ENCODE measurements around the gene GLB1L. TPM values are rescaled to one million over a fixed set of nuclear protein-coding genes. Genes with fewer than 3 reads are reported as not detected.

GLB1L gene
- total RNA-seq, 2 donors from 2014 or later = 3.1 to 11.2 TPM

DNA sequence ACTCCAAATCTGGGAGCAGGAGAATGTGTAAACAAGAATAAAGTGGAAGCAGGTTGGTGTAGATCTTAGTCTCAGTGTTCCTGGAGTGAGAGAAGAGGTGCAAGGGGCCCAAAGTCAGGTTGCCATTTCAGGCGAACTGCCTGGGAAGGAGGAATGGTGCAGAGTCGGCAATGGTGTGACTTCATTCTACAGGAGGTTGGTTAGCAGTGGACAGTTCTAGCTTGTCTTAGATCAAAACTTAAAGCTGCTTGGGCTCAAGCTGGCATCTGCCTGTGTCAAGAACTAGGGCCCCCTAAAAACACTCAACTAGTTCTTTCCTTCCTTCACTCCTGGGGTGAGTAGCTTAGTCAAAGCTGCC lies 3.6 kb upstream of the GLB1L start:
- intact Hi-C loops (cut with DNase I) = no loop called here
- peaks cover 87% of the 10 kb centered on the region for H3K4me1 ChIP-seq
- 65 to 83% methylated on average over 2 of the region's 2 CpGs for WGBS, 2 donors

DNA sequence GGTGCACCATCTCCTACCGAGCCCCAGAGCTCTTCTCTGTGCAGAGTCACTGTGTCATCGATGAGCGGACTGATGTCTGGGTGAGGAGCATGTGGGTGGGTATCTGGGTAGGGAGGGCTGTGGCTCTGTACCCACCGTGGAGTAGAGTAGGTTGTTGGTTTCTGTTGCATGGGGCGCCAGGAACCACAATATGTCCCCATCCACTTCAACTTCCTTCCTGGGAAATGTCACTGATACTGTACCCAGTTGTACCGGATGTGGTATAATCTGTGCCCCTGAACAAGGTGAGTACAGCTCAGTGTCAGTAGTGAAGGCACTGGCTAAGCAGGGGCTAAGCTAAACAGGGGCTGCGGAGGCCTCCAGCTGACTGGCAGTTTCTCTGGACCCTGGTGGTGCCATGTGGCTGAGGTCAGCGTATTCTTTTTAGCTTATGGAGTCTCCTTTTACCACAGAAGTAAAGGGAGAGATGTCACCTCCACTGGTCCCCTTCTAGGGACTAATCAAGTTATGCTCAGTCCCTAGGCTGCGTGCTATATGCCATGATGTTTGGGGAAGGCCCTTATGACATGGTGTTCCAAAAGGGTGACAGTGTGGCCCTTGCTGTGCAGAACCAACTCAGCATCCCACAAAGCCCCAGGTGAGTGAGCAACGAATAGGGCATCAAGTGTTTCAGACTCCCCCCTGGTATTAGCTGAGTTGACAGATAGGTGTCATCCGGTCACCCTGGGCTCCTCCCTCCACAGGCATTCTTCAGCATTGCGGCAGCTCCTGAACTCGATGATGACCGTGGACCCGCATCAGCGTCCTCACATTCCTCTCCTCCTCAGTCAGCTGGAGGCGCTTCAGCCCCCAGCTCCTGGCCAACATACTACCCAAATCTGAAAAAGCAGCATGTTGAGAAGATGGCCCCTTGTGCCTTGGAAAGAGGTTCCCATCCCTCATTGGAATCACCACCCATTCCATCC lies 2.7 kb upstream of the GLB1L start:
- Histone ChIP-seq H3K4me1 (peaks cover 80% of the 10 kb centered on the region), H3K9me3 (no peaks in the 10 kb centered on the region), H3K27me3 (no peaks in the 10 kb centered on the region), H3K27ac (peak overlapping the region; percentile 80 to 96 (median 94)), H3K4me3 (no peak overlapping the region), H3K36me3 (replicated peaks in 1 of 2; ENCODE audit: insufficient read depth in 1 of 2, low read depth in 2 of 2) (peaks cover 0 to 2% of the 10 kb centered on the region in 2 donors)
- DNase-seq (peak in 1 of 4 donors; percentile 32), ATAC-seq (no peak)
- TF ChIP-seq POLR2A (IDR thresholded peaks at IDR 0.05) = no peak
- TF ChIP-seq, protein P1, sequence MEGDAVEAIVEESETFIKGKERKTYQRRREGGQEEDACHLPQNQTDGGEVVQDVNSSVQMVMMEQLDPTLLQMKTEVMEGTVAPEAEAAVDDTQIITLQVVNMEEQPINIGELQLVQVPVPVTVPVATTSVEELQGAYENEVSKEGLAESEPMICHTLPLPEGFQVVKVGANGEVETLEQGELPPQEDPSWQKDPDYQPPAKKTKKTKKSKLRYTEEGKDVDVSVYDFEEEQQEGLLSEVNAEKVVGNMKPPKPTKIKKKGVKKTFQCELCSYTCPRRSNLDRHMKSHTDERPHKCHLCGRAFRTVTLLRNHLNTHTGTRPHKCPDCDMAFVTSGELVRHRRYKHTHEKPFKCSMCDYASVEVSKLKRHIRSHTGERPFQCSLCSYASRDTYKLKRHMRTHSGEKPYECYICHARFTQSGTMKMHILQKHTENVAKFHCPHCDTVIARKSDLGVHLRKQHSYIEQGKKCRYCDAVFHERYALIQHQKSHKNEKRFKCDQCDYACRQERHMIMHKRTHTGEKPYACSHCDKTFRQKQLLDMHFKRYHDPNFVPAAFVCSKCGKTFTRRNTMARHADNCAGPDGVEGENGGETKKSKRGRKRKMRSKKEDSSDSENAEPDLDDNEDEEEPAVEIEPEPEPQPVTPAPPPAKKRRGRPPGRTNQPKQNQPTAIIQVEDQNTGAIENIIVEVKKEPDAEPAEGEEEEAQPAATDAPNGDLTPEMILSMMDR (IDR thresholded peaks at IDR 0.05) = no peak
- 85 to 89% methylated on average over 12 to 17 of the region's 17 CpGs for WGBS, 2 donors
- intact Hi-C loops (cut with DNase I) = no loop called here

More for the DNA sequence above, 3.6 kb upstream of the GLB1L start:
- Histone ChIP-seq H3K27ac (peak overlapping the region; percentile 80 to 96 (median 94)), H3K9me3 (no peaks in the 10 kb centered on the region), H3K36me3 (replicated peaks in 1 of 2; ENCODE audit: insufficient read depth in 1 of 2, low read depth in 2 of 2) (peaks cover 0 to 2% of the 10 kb centered on the region in 2 donors), H3K4me3 (no peak overlapping the region), H3K27me3 (no peaks in the 10 kb centered on the region)
- no peak for DNase-seq
- ATAC-seq = no peak
- TF ChIP-seq, protein P1 (IDR thresholded peaks at IDR 0.05) = no peak
- TF ChIP-seq POLR2A (IDR thresholded peaks at IDR 0.05) = no peak

DNA sequence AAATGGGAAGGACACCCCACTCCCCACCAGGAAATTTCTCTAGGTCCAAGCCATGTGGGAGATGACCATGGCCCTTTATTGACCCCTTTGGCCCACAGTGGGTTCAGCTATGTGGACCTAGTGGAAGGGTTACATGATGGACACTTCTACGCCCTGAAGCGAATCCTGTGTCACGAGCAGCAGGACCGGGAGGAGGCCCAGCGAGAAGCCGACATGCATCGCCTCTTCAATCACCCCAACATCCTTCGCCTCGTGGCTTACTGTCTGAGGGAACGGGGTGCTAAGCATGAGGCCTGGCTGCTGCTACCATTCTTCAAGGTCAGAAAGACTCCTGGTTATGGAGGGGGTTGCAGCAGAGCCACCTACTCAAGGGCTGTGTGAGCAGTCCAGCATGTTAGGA lies 1.3 kb upstream of the GLB1L start:
- no peak for DNase-seq
- ATAC-seq = no peak
- WGBS, 2 donors = 65 to 85% methylated on average over 3 to 10 of the region's 10 CpGs
- H3K4me1 ChIP-seq = peaks cover 67% of the 10 kb centered on the region
- no peaks in the 10 kb centered on the region for H3K9me3 ChIP-seq
- H3K4me3 ChIP-seq = no peak overlapping the region
- TF ChIP-seq POLR2A (IDR thresholded peaks at IDR 0.05) = no peak
- TF ChIP-seq, protein P1 (IDR thresholded peaks at IDR 0.05) = no peak
- peak overlapping the region in 2 of 4 donors; percentile 93 to 96 for H3K27ac ChIP-seq
- H3K36me3 ChIP-seq (replicated peaks in 1 of 2; ENCODE audit: insufficient read depth in 1 of 2, low read depth in 2 of 2) = peaks cover 0 to 2% of the 10 kb centered on the region in 2 donors
- intact Hi-C loops (cut with DNase I) = no loop called here
- no peaks in the 10 kb centered on the region for H3K27me3 ChIP-seq

DNA sequence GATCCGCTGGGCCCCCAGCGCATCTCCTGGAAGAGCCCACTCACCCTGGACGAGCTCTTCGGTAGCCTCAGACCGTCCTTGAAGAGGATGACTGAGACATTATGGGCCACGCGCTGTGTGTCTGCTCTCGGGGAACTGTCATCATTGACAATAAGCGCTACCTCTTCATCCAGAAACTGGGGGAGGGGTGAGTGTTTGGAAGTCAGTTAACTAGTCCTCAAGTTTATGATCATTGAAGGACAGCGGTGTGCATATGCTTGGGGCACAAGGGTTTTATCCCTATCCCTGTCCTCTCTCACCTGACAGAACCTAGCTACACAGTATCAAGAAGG lies 621 bp upstream of the GLB1L start:
- 6 to 12% methylated on average over 10 of the region's 10 CpGs for WGBS, 2 donors
- H3K4me3 ChIP-seq = peak overlapping the region; percentile 62 to 78
- peaks cover 0 to 2% of the 10 kb centered on the region in 2 donors for H3K36me3 ChIP-seq (replicated peaks in 1 of 2; ENCODE audit: insufficient read depth in 1 of 2, low read depth in 2 of 2)
- ATAC-seq (no peak), DNase-seq (no peak)
- peak overlapping the region; percentile 76 to 96 (median 86) for H3K27ac ChIP-seq
- intact Hi-C loops (cut with DNase I) = no loop called here
- no peaks in the 10 kb centered on the region for H3K9me3 ChIP-seq
- no peaks in the 10 kb centered on the region for H3K27me3 ChIP-seq
- peaks cover 61% of the 10 kb centered on the region for H3K4me1 ChIP-seq
- TF ChIP-seq POLR2A (IDR thresholded peaks at IDR 0.05) = no peak
- TF ChIP-seq, protein P1 (IDR thresholded peaks at IDR 0.05) = no peak
